Measurements from ENCODE around the gene CD300LG. TPM values are rescaled to one million over a fixed set of nuclear protein-coding genes. Genes with fewer than 3 reads are reported as not detected.
"Not testable (repeated sequence)": the region's sequence is repeated elsewhere in the genome, so short reads cannot be mapped to it uniquely, and the experiment has no call there.

Gene CD300LG
- total RNA-seq, 2 donors from 2014 or later, result 1.8 to 15.5 TPM

DNA sequence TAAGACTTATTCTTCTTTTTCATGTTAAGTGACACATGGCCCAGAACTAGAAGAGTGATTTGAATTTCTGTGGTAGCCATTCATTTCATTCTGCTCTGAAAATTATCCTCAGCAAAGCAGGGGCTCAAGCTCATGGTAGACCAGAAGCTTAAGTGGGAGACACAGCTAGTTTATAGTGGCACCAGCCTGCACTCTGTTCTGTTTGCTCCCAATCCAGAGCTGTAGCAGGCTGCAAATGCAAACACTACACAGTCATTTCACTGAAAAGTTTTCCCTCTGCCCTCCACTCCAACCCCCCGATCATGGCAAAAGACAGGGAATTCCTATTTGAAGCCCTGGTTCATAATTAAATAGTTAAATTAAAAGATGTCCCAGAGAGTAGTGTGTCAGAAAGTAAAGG is 43.3 kb downstream of the CD300LG start:
- Histone ChIP-seq H3K4me1 (no peaks in the 10 kb centered on the region), H3K36me3 (replicated peaks in 1 of 2; ENCODE audit: insufficient read depth in 1 of 2, low read depth in 2 of 2) (no peaks in the 10 kb centered on the region), H3K27ac (no peak overlapping the region), H3K4me3 (no peak overlapping the region), H3K27me3 (no peaks in the 10 kb centered on the region), H3K9me3 (no peaks in the 10 kb centered on the region)
- 95 to 100% methylated on average over 1 of the region's 1 CpG for WGBS, 2 donors
- intact Hi-C loops (cut with DNase I), result loop anchor here (10.0 kb wide), 1 partner anchor 275 kb away; no protein-coding TSS in a partner anchor
- ATAC-seq, result no peak
- DNase-seq, result no peak
- no peak for TF ChIP-seq POLR2A (IDR thresholded peaks at IDR 0.05)
- TF ChIP-seq, protein P1, sequence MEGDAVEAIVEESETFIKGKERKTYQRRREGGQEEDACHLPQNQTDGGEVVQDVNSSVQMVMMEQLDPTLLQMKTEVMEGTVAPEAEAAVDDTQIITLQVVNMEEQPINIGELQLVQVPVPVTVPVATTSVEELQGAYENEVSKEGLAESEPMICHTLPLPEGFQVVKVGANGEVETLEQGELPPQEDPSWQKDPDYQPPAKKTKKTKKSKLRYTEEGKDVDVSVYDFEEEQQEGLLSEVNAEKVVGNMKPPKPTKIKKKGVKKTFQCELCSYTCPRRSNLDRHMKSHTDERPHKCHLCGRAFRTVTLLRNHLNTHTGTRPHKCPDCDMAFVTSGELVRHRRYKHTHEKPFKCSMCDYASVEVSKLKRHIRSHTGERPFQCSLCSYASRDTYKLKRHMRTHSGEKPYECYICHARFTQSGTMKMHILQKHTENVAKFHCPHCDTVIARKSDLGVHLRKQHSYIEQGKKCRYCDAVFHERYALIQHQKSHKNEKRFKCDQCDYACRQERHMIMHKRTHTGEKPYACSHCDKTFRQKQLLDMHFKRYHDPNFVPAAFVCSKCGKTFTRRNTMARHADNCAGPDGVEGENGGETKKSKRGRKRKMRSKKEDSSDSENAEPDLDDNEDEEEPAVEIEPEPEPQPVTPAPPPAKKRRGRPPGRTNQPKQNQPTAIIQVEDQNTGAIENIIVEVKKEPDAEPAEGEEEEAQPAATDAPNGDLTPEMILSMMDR (IDR thresholded peaks at IDR 0.05), result no peak

DNA sequence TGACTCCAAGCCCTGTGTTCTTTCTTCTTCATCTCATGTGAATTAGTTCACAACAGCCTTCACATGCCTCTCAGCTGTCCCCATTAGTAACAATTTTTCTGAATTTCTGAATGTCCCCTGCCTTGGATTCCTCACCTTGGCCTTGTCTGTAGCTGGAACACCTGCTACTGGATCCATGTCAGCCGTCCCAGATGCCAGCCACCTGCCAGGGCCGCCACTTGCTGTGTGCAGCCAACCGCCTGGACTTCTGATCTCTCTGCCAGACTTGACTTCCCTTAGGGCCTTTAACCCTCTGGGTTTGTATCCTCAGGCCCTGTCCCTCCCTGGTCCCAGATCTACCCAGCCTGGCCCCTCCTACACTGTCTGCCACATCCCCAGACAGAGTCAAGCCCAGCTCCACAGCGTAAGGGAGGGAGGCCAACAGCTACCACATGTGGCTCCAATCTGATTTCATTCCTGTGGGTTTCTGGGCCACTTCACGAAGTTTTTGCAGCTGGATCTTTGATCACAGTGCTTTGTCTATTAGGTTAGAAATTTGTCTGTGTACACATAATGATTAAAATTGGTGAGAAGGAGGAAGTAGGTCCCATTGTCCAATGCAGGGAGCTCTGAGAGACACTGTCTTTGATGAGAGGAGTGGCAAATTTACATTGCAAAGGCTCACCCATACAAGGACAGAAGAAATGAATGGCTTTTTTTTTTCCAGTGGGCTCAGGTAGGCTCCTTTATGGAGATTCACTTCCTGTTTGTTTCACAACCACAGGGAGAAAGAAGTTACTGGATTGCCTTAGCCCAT is 45.1 kb downstream of the CD300LG start:
- H3K27ac ChIP-seq, result no peak overlapping the region
- ATAC-seq (peak; percentile 59), DNase-seq (peak in 2 of 4 donors; percentile 57 to 76)
- intact Hi-C loops (cut with DNase I), result loop anchor here (10.0 kb wide), 1 partner anchor 273 kb away; no protein-coding TSS in a partner anchor
- no peaks in the 10 kb centered on the region for H3K4me1 ChIP-seq
- TF ChIP-seq POLR2A (IDR thresholded peaks at IDR 0.05), result no peak
- TF ChIP-seq, protein P1 (IDR thresholded peaks at IDR 0.05), result no peak
- H3K9me3 ChIP-seq, result no peaks in the 10 kb centered on the region
- H3K36me3 ChIP-seq (replicated peaks in 1 of 2; ENCODE audit: insufficient read depth in 1 of 2, low read depth in 2 of 2), result no peaks in the 10 kb centered on the region
- 35 to 42% methylated on average over 5 of the region's 5 CpGs for WGBS, 2 donors
- no peaks in the 10 kb centered on the region for H3K27me3 ChIP-seq
- no peak overlapping the region for H3K4me3 ChIP-seq

DNA sequence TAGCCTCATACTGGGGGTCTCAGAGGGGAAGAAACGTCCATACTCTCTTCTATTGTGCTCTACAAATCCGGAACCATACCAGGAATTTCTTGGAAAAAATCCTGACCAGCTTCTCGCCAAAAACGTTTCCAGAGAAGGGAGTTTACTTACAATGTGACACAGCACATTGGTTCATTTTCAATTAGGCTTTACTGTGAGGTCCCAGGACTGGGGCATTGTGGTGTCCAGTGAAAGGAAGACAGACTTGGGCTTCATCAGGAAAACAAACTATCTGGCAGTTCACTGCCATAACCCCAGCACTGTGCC is 45.6 kb downstream of the CD300LG start:
- H3K4me3 ChIP-seq, result no peak overlapping the region
- H3K4me1 ChIP-seq, result no peaks in the 10 kb centered on the region
- intact Hi-C loops (cut with DNase I), result loop anchor here (10.0 kb wide), 1 partner anchor 272 kb away; no protein-coding TSS in a partner anchor
- no peaks in the 10 kb centered on the region for H3K27me3 ChIP-seq
- DNase-seq (no peak), ATAC-seq (no peak)
- H3K36me3 ChIP-seq (replicated peaks in 1 of 2; ENCODE audit: insufficient read depth in 1 of 2, low read depth in 2 of 2), result no peaks in the 10 kb centered on the region
- 53 to 59% methylated on average over 4 of the region's 4 CpGs for WGBS, 2 donors
- TF ChIP-seq, protein P1 (IDR thresholded peaks at IDR 0.05), result no peak
- no peak for TF ChIP-seq POLR2A (IDR thresholded peaks at IDR 0.05)
- no peaks in the 10 kb centered on the region for H3K9me3 ChIP-seq
- H3K27ac ChIP-seq, result no peak overlapping the region

DNA sequence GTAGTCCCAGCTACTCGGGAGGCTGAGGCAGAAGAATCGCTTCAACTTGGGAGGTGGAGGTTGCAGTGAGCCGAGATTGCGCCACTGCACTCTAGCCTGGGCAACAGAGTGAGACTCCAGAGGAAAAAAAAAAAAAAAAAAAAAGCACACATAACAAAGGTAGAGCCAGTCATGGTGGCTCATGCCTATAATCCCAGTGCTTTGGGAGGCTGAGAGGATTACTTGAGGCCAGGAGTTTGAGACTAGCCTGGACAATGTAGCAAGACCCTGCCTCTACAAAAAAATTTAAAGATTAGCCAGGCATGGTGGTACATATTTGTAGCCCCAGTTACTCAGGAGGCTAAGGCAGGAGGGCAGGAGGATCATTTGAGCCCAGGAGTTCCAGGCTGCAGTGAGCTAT is 47.5 kb downstream of the CD300LG start:
- H3K36me3 ChIP-seq (replicated peaks in 1 of 2; ENCODE audit: insufficient read depth in 1 of 2, low read depth in 2 of 2), result not testable (repeated sequence)

DNA sequence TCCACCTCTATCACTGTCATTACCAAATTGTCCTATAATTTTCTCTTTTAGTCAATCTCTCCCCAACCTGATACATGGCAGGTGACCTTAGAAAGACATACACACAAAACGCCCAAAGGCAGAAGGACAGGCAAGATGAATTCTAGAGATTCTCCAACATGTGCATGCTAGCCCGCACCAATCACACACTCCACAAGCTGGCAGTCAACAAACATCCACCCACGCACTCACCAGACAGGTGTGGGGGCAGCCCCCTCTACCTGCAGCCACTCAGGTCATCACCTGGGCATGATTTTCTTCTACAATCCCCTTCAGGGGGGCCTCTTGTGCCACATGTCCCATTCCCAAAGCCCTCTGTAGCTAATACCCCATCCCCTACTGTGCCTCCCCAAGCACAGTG is 50.9 kb downstream of the CD300LG start:
- intact Hi-C loops (cut with DNase I), result loop anchor here (10.0 kb wide), 1 partner anchor 267 kb away; no protein-coding TSS in a partner anchor
- no peak for TF ChIP-seq POLR2A (IDR thresholded peaks at IDR 0.05)
- TF ChIP-seq, protein P1 (IDR thresholded peaks at IDR 0.05), result no peak
- WGBS, 2 donors, result 79 to 81% methylated on average over 3 of the region's 3 CpGs
- ATAC-seq (no peak), DNase-seq (no peak)
- H3K27ac ChIP-seq, result no peak overlapping the region
- H3K9me3 ChIP-seq, result no peaks in the 10 kb centered on the region
- H3K27me3 ChIP-seq, result no peaks in the 10 kb centered on the region
- no peak overlapping the region for H3K4me3 ChIP-seq
- H3K4me1 ChIP-seq, result peaks cover 14% of the 10 kb centered on the region
- H3K36me3 ChIP-seq (replicated peaks in 1 of 2; ENCODE audit: insufficient read depth in 1 of 2, low read depth in 2 of 2), result no peaks in the 10 kb centered on the region

More for the DNA sequence above, 47.5 kb downstream of the CD300LG start:
- not testable (repeated sequence) for H3K9me3 ChIP-seq, ATAC-seq, H3K27me3 ChIP-seq, DNase-seq, H3K27ac ChIP-seq, H3K4me1 ChIP-seq, H3K4me3 ChIP-seq
- WGBS, 2 donors, result 83 to 90% methylated on average over 4 of the region's 4 CpGs
- intact Hi-C loops (cut with DNase I), result loop anchor here (10.0 kb wide), 1 partner anchor 270 kb away; no protein-coding TSS in a partner anchor

Measured in body of pancreas (tissue), 4 donors.